GM12878 (cell line): ENCODE results near the gene BEND7. TPM values are rescaled to one million over a fixed set of nuclear protein-coding genes. Genes with fewer than 3 reads are reported as not detected.

Experiments
- ATAC-seq: fragments of 200-7000 bp; cut with Tn5 transposase; 3 replicates; pipeline ENCODE4 v1.9.1; 2020; ENCODE audit warnings: mild to moderate bottlenecking, moderate library complexity
- BruUV-seq: library from RNA; stranded (reverse); fragments of 400-500 nt; replicated peaks from 2 replicates; lab custom pipeline; 2021; lab: Mats Ljungman, UMichigan
- CTCF ChIA-PET: fragments of 300-600 bp; sonication (Branson Sonifier 250); formaldehyde crosslinking; extraction: SDS; loops from one replicate; lab custom pipeline; 2021; ENCODE audit warnings: inconsistent platforms; lab: Yijun Ruan, JAX
- POLR2A ChIA-PET: fragments of 350-600 bp; formaldehyde crosslinking; extraction: SDS; loops from one replicate; lab custom pipeline; 2021; ENCODE audit warnings: inconsistent platforms; lab: Charles Lee
- RAD21 ChIA-PET: fragments of 300-600 bp; sonication (Branson Sonifier 250); formaldehyde crosslinking; loops from one replicate; lab custom pipeline; 2023; ENCODE audit warnings: antibody characterized with exemption; ENCODE audit not compliant: unreplicated experiment; lab: Charles Lee
- SMC1A ChIA-PET: fragments of 300-600 bp; sonication (Branson Sonifier 250); formaldehyde crosslinking; loops from one replicate; lab custom pipeline; 2023; ENCODE audit not compliant: unreplicated experiment, uncharacterized antibody; lab: Charles Lee
- DNase-seq: peaks from one replicate; pipeline ENCODE4 v3.0.0-alpha.2; 2011; ENCODE audit warnings: low read depth, low spot score
- FAIRE-seq: peaks from 3 replicates; lab custom pipeline; 2011; peaks lifted over from hg19 to GRCh38; lab: Jason Lieb, UNC
- H2AFZ ChIP-seq: 2 replicates; pipeline ENCODE4 v1.6.0; 2011; ENCODE audit warnings: low read depth, low read length, control low read depth; ENCODE audit not compliant: control insufficient read depth
- H3K27ac ChIP-seq: 2 replicates; pipeline ENCODE4 v1.5.1; 2011; ENCODE audit warnings: control low read depth; ENCODE audit not compliant: control insufficient read depth, insufficient read depth
- H3K27me3 ChIP-seq, 2 experiments: replicated peaks in 1 of 2; 2 replicates each; pipeline versions ENCODE4 v1.6.0 to v1.6.1; 2011; ENCODE audit warnings: low read length in 1 of 2; ENCODE audit not compliant: control insufficient read depth in 2 of 2, insufficient read depth in 2 of 2
- H3K36me3 ChIP-seq, 2 experiments: 2 replicates each; pipeline ENCODE4 v1.5.1; 2011; ENCODE audit warnings: low read length in 1 of 2; ENCODE audit not compliant: control insufficient read depth in 2 of 2, insufficient read depth in 2 of 2
- H3K4me1 ChIP-seq: 2 replicates; pipeline ENCODE4 v1.6.1; 2011; ENCODE audit warnings: mild to moderate bottlenecking, low read length, moderate library complexity, mixed read lengths; ENCODE audit not compliant: control insufficient read depth, insufficient read depth
- H3K4me2 ChIP-seq: 2 replicates; pipeline ENCODE4 v1.6.0; 2011; ENCODE audit warnings: control low read depth; ENCODE audit not compliant: control insufficient read depth, insufficient read depth
- H3K4me3 ChIP-seq: fragments of 200-600 bp; sonication (generic); 2 replicates; pipeline ENCODE4 v1.5.1; 2016
- H3K79me2 ChIP-seq: 2 replicates; pipeline ENCODE4 v1.6.0; 2011; ENCODE audit warnings: low read length; ENCODE audit not compliant: control insufficient read depth, insufficient read depth
- H3K9ac ChIP-seq: 2 replicates; pipeline ENCODE4 v1.8.0; 2011; ENCODE audit warnings: low read length, control low read depth, mixed read lengths; ENCODE audit not compliant: control insufficient read depth, insufficient read depth
- H3K9me3 ChIP-seq: replicated peaks from 3 replicates; pipeline ENCODE4 v1.5.1; 2011; ENCODE audit warnings: mild to moderate bottlenecking, low read length; ENCODE audit not compliant: control insufficient read depth, insufficient read depth
- H4K20me1 ChIP-seq: 2 replicates; pipeline ENCODE4 v1.6.0; 2011; ENCODE audit not compliant: control insufficient read depth, insufficient read depth
- BHLHE40 ChIP-seq, 2 experiments: fragments of 450-650 bp in 1 of 2; IDR thresholded peaks; 2 replicates each; pipeline ENCODE4 v1.6.1; 2011 to 2017; ENCODE audit warnings: low read depth in 2 of 2, borderline replicate concordance in 1 of 2, improper control_type of control experiment in 1 of 2, low read length in 1 of 2, mild to moderate bottlenecking in 1 of 2
- CBX3 ChIP-seq: fragments of 200-600 bp; sonication (generic); IDR thresholded peaks from 2 replicates; pipeline ENCODE4 v1.6.1; 2016; ENCODE audit warnings: low read depth, borderline replicate concordance
- CHD1 ChIP-seq: IDR thresholded peaks from 2 replicates; pipeline ENCODE4 v1.6.1; 2012; ENCODE audit warnings: low read depth, low read length, improper control_type of control experiment
- EED ChIP-seq: sonication (generic); IDR thresholded peaks from 2 replicates; pipeline ENCODE4 v1.6.1; 2016; ENCODE audit warnings: antibody characterized with exemption, low read depth
- EZH2 ChIP-seq: IDR thresholded peaks from 2 replicates; pipeline ENCODE4 v1.6.1; 2012; ENCODE audit warnings: low read depth, mild to moderate bottlenecking, control low read depth, inconsistent platforms, low read length, borderline replicate concordance; ENCODE audit not compliant: control insufficient read depth
- PML ChIP-seq: IDR thresholded peaks from 2 replicates; pipeline ENCODE4 v1.6.1; 2012; ENCODE audit warnings: low read length, inconsistent platforms
- POLR2AphosphoS5 ChIP-seq: IDR thresholded peaks from 2 replicates; pipeline ENCODE4 v1.6.1; 2011; ENCODE audit warnings: mild to moderate bottlenecking, low read length, inconsistent platforms
- SPI1 ChIP-seq: IDR thresholded peaks from 2 replicates; pipeline ENCODE4 v1.6.1; 2011; ENCODE audit warnings: low read depth, mild to moderate bottlenecking, low read length, moderate library complexity, borderline replicate concordance; ENCODE audit not compliant: insufficient read depth
- SRF ChIP-seq, 2 experiments: IDR thresholded peaks; 2 replicates each; pipeline ENCODE4 v1.6.1; 2011; ENCODE audit warnings: low read depth in 2 of 2, low read length in 2 of 2, mild to moderate bottlenecking in 1 of 2, moderate library complexity in 1 of 2
- WGBS: methylation state at CpG from one replicate; pipeline ENCODE4 v1.1.6; 2016; ENCODE audit warnings: low lambda C conversion rate; ENCODE audit not compliant: insufficient replicate concordance, insufficient coverage; ENCODE audit errors: missing lambda C conversion rate; 5-methylcytosine and 5-hydroxymethylcytosine counted together
- in situ Hi-C: fragments of 300-500 bp; cut with MboI; formaldehyde crosslinking; loops from 9 replicates; pipeline ENCODE4 v1.14.3; 2018; ENCODE audit warnings: mixed read lengths
- intact Hi-C: fragments of 100-400 bp; cut with micrococcal nuclease; formaldehyde crosslinking; loops from one replicate; pipeline ENCODE4 v1.14.2; 2022; ENCODE audit not compliant: unreplicated experiment
- polyA plus RNA-seq, 11 experiments: library from polyadenylated mRNA; depleted of rRNA in 4 of 11; unstranded in 6 of 11; stranded (reverse) in 5 of 11; fragments of >200 nt; fragmentation: Nextera tagmentation in 4 of 11; fragmentation: Illumina TruSeq in 1 of 11; extraction: Ambion mirVana in 4 of 11; extraction: Trizol in 1 of 11; gene quantifications; 1 replicate in 1 of 11; 2 replicates in 10 of 11; pipeline versions ENCODE4 v1.2.1 to v1.2.3, GENCODE V29; 2011 to 2016; ENCODE audit warnings: inconsistent platforms in 2 of 11, missing spikeins in 2 of 11, low read depth in 1 of 11
- total RNA-seq, 4 experiments: library from RNA; depleted of rRNA in 3 of 4; stranded (reverse); fragments of >200 nt in 3 of 4; fragmentation: Illumina TruSeq in 1 of 4; extraction: Trizol in 1 of 4; gene quantifications; 2 replicates each; pipeline versions ENCODE4 v1.2.1 to v1.2.3, GENCODE V29; 2013 to 2021
- TF ChIP-seq, protein P1 (sequence below): fragments of 450-650 bp; IDR thresholded peaks from 2 replicates; pipeline ENCODE4 v1.6.1; 2017; ENCODE audit warnings: mild to moderate bottlenecking, moderate library complexity
- TF ChIP-seq, protein P2 (sequence below): fragments of 450-650 bp; IDR thresholded peaks from 2 replicates; pipeline ENCODE4 v1.6.1; 2017; ENCODE audit warnings: mild to moderate bottlenecking

BEND7 gene
- total and polyA plus RNA-seq, 10 of the 15 experiments (the other 5 are each of a cell fraction or from before 2014, with no cell fraction given): not detected

DNA sequence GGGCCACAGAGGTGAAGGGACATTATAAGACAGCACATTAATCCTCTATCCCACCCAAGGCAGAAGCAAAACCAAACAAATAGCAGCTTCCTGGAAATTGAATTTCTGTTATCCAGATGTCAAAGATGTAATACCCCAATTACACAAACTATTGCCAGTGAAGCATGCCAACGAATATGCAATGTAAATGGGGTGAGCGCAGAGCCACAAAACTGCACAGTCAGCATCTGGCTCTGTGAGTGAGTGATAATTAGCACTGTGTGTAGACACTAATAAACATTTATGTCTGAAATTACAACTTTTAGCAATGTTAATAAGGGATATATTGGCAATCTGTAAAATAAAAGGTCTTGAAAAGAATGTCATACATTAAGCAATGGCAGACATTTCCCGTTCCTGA lies 3.2 kb downstream of the BEND7 start:
- no peaks in the 10 kb centered on the region for H3K4me1 ChIP-seq
- POLR2A ChIA-PET: no interaction called here
- in situ Hi-C loops: no loop called here

DNA sequence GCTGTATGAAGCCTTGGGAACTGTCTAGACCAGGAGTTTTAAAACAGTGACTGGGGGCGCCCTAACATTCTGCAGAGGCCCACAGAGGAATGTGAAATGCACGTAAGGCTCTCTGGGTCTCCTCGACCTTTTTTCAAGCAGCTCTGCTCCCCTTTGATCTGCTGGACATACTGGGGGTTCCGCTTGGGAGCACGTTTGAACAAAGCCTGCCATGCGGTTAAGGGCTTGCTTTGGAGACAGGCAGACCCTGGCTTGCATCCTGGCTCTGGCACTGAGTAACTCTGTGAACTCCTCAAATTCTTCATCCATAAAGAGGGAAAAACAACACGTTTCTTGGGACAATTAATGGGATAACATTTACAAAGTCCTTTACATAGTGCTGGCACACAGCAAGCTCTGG lies 7.8 kb downstream of the BEND7 start:
- no peak overlapping the region for H3K4me3 ChIP-seq
- H3K9ac ChIP-seq: no peak overlapping the region
- H3K4me1 ChIP-seq: no peaks in the 10 kb centered on the region
- WGBS: 30% methylated on average over 7 of the region's 7 CpGs
- no peaks in the 10 kb centered on the region for H4K20me1 ChIP-seq
- no peaks in the 10 kb centered on the region for H3K79me2 ChIP-seq
- no peak for FAIRE-seq
- H3K27ac ChIP-seq: no peak overlapping the region
- BruUV-seq: no TSS peak
- ChIA-PET SMC1A (interaction anchor here (0.5 to 2.7 kb wide), 2 partner anchors 16 to 1277 kb away, joined by 3 to 10 read pairs; no protein-coding TSS in a partner anchor), RAD21 (no interaction called here), CTCF (interaction anchor here (0.6 to 1.6 kb wide), 2 partner anchors 149 to 1358 kb away, joined by 4 to 6 read pairs; no protein-coding TSS in a partner anchor), POLR2A (no interaction called here)
- no peaks in the 10 kb centered on the region for H3K36me3 ChIP-seq
- no peak for ATAC-seq
- in situ Hi-C loops: no loop called here
- no peak for DNase-seq
- H3K4me2 ChIP-seq: no peak overlapping the region
- intact Hi-C loops: no loop called here
- H2AFZ ChIP-seq: no peak overlapping the region
- H3K27me3 ChIP-seq: peaks cover 0 to 5% of the 10 kb centered on the region in 2 experiments; a peak in 1 of 4 replicates
- no peaks in the 10 kb centered on the region for H3K9me3 ChIP-seq
- TF ChIP-seq PML (no peak), EZH2 (no peak), CBX3 (no peak), CHD1 (no peak), SPI1 (no peak), EED (no peak)
- TF ChIP-seq, protein P1, sequence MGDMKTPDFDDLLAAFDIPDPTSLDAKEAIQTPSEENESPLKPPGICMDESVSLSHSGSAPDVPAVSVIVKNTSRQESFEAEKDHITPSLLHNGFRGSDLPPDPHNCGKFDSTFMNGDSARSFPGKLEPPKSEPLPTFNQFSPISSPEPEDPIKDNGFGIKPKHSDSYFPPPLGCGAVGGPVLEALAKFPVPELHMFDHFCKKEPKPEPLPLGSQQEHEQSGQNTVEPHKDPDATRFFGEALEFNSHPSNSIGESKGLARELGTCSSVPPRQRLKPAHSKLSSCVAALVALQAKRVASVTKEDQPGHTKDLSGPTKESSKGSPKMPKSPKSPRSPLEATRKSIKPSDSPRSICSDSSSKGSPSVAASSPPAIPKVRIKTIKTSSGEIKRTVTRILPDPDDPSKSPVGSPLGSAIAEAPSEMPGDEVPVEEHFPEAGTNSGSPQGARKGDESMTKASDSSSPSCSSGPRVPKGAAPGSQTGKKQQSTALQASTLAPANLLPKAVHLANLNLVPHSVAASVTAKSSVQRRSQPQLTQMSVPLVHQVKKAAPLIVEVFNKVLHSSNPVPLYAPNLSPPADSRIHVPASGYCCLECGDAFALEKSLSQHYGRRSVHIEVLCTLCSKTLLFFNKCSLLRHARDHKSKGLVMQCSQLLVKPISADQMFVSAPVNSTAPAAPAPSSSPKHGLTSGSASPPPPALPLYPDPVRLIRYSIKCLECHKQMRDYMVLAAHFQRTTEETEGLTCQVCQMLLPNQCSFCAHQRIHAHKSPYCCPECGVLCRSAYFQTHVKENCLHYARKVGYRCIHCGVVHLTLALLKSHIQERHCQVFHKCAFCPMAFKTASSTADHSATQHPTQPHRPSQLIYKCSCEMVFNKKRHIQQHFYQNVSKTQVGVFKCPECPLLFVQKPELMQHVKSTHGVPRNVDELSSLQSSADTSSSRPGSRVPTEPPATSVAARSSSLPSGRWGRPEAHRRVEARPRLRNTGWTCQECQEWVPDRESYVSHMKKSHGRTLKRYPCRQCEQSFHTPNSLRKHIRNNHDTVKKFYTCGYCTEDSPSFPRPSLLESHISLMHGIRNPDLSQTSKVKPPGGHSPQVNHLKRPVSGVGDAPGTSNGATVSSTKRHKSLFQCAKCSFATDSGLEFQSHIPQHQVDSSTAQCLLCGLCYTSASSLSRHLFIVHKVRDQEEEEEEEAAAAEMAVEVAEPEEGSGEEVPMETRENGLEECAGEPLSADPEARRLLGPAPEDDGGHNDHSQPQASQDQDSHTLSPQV: no peak
- TF ChIP-seq, protein P2, sequence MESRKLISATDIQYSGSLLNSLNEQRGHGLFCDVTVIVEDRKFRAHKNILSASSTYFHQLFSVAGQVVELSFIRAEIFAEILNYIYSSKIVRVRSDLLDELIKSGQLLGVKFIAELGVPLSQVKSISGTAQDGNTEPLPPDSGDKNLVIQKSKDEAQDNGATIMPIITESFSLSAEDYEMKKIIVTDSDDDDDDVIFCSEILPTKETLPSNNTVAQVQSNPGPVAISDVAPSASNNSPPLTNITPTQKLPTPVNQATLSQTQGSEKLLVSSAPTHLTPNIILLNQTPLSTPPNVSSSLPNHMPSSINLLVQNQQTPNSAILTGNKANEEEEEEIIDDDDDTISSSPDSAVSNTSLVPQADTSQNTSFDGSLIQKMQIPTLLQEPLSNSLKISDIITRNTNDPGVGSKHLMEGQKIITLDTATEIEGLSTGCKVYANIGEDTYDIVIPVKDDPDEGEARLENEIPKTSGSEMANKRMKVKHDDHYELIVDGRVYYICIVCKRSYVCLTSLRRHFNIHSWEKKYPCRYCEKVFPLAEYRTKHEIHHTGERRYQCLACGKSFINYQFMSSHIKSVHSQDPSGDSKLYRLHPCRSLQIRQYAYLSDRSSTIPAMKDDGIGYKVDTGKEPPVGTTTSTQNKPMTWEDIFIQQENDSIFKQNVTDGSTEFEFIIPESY: no peak

More for the DNA sequence above, 3.2 kb downstream of the BEND7 start:
- Histone ChIP-seq H3K9me3 (no peaks in the 10 kb centered on the region), H3K27me3 (peaks cover 11 to 14% of the 10 kb centered on the region in 2 experiments), H2AFZ (no peak overlapping the region), H3K27ac (no peak overlapping the region), H3K4me2 (no peak overlapping the region), H3K9ac (no peak overlapping the region), H3K4me3 (no peak overlapping the region)
- FAIRE-seq (no peak), ATAC-seq (no peak), DNase-seq (no peak)
- WGBS: 54% methylated on average over 3 of the region's 3 CpGs
- ChIA-PET CTCF (no interaction called here), RAD21 (no interaction called here)
- intact Hi-C loops: no loop called here
- BruUV-seq: no TSS peak
- TF ChIP-seq POLR2AphosphoS5 (no peak), BHLHE40 (IDR thresholded peaks at IDR 0.05; ENCODE audit: borderline replicate concordance in 1 of 2, low read depth in 2 of 2, low read length in 1 of 2) (no peak), SRF (IDR thresholded peaks at IDR 0.05; ENCODE audit: low read depth in 2 of 2, low read length in 2 of 2) (no peak)
- TF ChIP-seq, all 136 proteins: peak for 0
- SMC1A ChIA-PET: interaction anchor here (0.9 to 1.6 kb wide), 2 partner anchors 12 kb away, joined by 5 to 6 read pairs; no protein-coding TSS in a partner anchor
- Histone ChIP-seq H3K36me3 (no peaks in the 10 kb centered on the region), H3K79me2 (no peaks in the 10 kb centered on the region), H4K20me1 (no peaks in the 10 kb centered on the region)
